Activated CD4-positive, alpha-beta T cell treated with anti-CD3 and anti-CD28 coated beads, Interleukin-10, Interleukin-2, amounts not matched to agents 100 ng/mL and 50 ng/mL, durations not matched to agents 16 hours and 8 hours (primary cell): Measurements from ENCODE around the gene KIAA2012.
"Not testable (repeated sequence)": the region's sequence is repeated elsewhere in the genome, so short reads cannot be mapped to it uniquely, and the experiment has no call there.

Experiments
- DNase-seq: peaks from one replicate; pipeline ENCODE4 v3.0.0-alpha.2; 2020

The KIAA2012 gene

DNA sequence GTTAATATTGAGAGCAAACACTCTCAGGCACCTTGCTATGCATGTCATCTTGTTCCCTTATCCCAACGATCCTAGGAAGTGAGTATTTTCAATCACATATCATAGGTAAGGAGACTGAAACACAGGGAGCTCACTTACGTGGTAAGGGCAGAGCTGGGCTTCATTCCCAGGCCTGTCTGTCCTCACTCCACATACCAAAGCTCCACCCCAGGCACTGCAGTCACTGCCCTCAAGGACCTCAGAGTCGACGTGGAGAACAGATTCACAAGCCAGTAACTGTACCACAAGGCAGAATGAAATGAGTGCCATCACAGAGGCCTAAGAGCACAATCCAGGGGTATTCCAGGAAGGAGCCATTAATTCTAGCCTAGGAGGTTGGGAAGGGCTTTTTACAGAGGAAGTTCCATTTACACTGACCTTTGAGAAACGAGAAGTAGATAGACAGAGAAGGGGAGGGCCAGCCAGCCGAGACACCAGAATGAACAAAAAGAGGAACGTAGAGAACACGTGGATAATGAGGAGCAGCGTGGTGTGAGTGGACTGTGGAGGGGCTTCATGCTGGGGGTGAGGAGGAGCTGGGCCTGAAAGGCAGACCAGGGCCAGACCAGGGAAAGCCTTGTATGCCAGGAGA, 48.6 kb downstream of the KIAA2012 start:
- no peak for DNase-seq

DNA sequence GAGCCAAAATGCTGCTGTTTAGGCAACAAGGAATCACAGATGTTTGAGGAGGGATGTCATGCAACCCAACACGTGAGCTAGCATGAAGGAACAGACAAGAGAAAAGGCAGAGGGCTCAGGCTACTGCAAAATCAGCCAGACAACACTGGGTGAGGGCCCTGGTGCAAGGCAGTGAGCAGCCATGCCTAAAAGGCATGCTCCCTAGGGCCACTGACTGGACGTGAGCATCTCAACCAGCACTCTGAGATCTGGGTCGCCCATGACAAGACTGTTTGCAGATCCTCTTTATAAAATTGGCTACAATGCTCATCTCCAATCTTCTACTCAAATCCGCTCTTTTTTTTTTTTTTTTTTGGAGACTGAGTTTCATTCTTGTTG, 49.1 kb downstream of the KIAA2012 start:
- DNase-seq = no peak

DNA sequence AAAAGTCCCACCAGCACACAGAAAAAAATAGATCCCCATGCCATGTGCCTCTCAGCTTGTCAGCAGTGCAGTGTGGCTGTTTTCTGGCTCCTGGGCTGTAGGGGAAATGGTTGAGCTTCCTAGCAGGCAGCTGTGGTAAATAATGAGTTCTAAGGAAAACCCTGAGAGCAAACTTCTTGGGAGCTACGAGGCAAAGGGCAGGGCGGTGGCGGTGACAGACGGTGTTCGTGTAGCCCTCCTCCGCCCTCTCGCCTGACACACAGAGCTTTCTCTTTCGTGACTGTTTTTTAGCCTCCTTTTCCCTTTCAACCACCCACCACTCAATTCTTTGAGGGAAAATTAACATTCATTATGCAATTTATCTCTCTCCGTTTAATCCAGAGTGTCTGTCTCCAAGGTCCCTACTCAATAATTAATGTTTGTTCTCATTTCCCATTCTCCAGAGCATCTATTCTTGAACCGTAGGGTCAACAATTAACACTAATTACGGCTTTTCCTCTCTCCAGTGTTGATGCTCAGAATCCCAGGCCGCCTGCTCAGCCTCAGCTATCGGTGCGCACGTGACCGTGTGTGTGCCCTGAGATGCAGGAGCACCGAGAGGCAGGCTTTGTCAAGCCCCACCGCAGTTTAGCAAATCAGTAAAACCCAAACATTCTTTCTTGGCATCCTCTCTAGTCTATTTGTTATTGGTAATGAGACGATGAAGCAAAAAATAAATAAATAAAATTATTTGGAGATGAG, 50.1 kb downstream of the KIAA2012 start:
- no peak for DNase-seq

DNA sequence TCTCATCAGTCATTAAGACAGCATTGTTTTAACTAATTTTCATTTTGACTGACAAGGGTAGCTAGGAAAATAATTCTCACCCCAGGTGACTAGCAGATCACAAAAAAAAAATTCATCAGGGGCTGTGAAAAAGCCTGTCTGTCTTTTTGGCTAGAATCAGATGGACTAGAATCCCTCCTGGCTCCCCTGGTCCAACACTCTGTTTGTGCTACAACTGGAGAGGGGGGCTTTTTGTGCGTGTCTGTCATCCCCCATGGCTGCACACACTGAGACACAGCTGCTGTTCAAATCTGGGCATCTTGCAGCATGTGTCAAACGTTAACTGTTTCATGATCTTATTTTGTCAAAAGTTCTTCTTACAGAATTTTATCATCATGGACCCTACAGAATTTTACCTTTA, 51.2 kb downstream of the KIAA2012 start:
- DNase-seq = no peak

DNA sequence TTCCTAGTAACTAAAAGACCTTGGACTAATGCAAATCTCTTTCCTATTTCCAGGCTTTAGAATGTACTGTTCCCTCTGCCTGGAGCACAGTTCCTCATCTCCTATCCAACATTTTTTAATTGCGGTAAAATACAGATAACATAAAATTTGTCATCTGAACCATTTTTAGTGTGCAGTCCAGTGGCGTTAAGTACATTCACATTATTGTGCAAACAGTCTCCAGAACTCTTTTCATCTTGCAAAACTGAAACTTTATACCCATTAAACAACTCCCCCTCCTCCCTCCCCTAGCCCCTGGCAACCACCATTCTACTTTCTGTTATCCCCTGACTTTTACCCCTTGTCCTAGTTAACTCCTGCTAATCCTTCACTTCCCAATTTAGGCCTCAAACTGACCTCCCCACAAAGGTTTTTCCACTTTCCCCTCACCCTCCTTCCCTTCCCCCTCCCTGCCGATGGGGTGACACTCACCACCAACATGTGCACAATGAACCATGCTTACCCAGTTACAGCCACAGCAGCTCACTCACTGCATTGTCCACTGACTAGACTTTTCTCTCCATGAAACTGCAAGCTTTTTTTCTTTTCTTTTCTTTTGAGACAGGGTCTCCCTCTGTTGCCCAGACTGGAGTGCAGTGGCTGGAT, 54.8 kb downstream of the KIAA2012 start:
- no peak for DNase-seq

DNA sequence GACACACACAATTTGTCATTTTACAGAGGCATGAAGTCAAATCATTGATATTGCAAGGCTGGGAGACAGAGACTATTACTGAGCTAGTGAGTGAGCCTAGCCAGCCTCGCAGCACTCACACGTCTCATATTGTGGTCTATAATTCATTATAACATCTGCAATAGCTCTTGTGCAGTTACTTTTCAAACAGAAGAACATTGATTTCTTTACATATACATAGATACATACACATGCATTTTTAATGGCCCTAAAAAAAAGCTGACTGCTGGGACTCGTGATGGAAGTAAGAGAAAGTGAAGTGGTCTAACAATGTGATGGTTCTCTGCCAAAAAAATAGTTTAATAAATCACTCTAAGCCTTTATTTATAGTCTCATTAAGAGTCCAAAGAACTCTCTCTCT, 56.8 kb downstream of the KIAA2012 start:
- DNase-seq = no peak

DNA sequence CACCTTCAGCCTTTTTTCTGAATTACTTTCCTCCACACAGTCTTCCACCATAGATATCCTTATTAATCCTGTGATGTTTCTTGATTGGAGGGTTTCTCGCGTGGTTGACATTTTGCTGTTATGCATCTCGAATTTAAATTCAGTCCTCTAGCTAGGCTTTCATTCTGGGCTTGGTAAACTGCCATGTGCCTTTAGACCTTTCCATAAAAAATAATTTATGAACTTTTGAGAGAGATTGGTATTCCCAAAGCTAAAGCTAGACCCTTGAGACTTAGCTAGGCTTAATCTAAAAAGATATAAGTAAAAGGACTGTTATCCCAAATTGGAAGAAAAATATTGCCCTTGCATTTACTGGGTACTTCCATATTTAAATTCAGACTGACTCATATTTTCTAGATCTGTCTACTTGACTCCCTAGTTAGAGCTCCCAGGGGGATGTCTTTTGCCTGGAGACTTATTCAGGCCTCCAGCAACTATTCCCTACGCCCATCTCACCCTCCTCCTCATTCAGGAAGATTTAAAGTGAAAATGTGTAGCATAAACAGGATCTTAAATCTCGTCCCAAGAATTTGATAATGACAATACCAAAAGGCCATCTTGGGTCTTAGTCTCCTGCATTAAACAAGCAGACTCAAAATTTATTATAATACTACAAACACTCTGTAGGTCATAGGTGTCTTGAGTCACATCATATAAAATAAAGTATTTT, 60.3 kb downstream of the KIAA2012 start:
- DNase-seq = no peak

DNA sequence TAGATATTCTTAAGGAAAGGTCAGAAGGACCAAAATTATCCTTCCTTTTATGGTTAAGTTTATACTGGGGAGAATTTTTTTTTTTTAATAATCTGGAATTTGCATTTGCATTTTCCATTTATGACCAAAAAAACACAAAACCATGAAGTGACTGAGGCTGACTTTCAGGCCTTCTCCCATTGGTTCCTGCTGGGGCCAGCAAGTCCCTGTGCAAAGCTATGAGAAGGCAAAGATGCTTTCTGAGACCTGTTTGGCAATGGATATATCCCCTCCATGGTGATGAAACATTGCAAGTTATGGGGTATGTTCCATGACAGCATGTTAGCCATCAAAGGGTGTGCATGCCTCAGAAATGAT, 60.8 kb downstream of the KIAA2012 start:
- DNase-seq = no peak

DNA sequence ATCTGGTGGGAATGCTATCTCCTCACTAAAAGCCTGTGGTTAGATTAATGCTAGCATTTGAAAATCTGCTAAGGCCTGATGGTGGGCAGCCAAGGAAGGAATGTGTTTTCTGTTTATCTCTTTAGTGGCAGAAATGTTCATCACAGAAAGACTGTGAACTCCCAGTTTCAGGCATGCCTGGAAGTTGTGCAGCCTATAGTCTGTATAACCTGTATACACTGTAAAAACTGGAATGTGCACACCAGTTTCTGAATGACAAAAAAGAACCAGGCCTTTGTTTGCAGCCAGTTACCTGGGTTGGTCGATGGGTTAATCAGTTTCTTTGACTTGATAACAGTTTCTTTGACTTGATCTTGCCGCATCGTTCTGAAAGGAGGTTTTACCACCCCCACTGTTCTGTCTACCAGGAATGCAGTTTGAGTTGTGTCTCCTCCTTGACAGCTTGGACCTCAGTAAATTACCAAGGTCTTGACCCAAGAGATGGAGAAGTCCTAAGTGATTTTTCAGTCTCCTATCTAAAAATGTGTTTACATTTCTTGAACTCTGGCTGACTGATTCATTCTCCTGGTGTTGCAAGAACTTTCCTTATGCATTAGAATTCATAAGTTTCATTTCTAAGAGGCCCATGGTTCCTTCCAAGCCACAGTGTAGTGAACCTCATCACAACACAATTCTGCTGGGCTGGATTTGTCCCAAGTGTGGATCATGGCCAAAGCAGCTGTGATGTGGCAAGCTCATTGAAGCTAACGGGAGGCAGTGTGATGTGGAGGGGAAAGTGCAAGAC, 62.2 kb downstream of the KIAA2012 start:
- no peak for DNase-seq

DNA sequence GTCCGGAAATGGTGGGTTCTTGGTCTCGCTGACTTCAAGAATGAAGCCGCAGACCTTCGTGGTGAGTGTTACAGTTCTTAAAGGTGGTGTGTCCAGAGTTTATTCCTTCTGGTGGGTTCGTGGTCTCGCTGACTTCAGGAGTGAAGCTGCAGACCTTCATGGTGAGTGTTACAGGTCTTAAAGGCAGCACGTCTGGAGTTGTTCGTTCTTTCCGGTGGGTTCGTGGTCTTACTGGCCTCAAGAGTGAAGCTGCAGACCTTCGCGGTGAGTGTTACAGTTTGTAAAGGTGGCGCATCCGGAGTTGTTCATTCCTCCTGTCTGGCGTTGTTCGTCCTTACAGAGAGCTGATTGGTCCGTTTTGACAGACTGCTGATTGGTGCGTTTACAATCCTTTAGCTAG, 63.0 kb downstream of the KIAA2012 start:
- not testable (repeated sequence) for DNase-seq

DNA sequence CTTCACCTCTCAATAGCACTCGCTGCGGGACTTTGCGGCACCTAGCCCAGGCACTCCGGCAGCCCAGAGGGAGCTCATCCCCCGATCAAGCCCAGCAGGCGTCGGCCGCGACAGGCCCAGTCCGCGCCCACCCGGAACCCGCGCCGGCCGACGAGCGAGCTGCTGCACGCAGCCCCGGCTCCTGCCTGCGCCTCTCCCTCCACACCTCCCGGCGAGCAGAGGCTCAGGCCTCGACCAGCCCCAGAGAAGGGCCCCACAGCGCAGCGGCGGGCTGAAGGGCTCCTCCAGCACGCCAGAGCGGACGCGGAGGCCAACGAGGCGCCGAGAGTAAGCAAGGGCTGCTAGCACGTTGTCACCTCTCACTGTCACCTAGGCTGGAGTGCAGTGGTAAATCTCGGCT, 63.5 kb downstream of the KIAA2012 start:
- DNase-seq = no peak

DNA sequence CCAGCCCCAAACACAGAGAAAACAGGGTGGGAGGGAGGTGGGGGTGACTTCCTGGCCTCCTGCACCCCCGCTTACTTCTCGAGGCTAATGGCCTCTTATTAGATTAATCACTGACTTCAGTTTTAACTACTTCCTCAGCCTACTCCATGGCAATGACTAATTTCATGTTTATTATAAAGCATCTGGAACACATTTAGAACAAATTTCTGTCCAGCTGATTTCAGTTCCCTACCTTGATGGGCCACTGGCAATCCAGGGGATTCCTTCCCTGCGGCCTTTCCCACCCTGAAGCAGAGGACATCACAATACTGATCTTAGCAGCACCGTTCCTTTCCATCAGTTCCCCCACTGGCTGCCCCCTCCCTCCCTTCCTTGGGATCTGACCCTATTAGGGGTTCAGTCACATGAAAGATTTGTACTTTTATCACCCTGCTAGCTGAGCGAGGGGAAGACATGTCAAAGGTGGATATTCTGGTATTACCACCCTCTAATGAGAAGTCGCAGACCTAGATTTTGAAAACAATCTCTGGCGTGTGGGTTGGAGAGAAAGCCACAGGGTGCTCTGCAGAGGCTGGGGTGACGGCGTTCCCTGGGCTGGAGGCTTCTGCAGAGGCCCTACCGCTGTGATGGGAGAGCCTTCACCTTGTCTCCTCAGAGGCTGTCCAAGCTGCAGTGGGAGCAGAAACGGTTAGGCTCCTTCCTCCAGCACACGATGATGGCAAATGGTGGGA, 67.6 kb downstream of the KIAA2012 start:
- DNase-seq = no peak

DNA sequence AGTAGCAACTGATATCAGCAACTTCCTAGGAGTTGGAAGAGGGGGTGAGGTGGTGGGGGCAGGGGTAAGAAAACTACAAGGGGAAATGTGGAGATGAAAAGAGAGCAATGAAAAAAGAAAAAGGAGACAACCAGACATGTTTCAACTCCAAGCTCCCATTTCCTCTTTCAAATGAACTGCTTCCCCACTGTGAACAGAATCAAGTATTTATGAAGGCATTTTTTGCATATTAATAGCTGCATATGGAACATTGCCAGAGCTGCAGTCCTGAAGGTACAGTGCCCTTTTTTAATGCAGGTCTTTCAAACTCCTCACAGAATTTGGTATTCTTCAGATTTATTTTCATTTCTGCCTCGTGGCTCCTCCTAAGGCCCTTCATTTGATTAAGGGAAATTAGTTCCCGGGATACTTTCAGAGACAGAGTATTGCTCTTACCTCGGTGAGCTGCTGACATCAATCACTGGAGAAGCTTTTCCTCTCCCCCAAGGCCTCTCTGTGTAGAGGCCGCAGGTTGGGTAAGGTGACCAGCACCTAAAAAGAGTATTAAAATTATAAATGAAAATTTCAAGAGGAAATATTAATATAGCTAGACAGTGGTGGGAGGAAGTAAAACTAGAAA, 68.4 kb downstream of the KIAA2012 start:
- DNase-seq = no peak

DNA sequence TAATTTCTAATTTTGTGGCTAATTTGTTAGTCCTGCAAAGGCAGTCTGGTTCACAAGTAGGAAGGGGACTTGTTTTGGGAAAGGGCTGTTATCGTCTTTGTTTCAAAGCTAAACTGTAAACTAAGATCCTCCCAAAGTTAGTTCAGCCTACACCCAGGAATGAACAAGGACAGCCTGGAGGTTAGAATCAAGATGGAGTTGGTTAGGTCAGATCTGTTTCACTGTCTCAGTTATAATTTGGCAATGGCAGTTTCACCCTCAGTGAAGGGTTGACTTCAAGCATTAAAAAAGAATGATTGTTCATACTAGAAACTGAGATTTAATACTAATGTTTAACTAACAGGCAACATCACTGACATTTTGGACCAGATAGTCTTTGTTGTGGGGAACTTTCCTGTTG, 69.5 kb downstream of the KIAA2012 start:
- no peak for DNase-seq

DNA sequence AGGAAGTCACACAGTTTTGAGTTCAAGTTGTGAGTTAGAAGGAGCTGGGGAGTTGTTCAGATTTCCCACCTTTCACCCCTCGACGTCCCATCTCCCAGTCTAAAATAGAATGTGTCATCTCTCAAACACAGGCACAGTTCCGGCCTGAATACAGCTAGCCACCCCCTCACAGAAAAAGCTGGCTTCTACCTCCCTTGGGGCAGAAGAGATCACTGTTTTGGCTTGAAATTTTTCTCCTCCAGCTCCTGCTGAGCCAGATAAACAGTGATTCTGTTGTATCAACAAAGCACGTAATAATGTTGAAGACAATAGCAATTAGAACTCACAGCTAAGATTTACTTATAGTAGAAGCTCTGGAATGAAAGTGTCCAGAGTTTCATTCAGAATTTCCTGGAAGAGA, 74.7 kb downstream of the KIAA2012 start:
- no peak for DNase-seq

DNA sequence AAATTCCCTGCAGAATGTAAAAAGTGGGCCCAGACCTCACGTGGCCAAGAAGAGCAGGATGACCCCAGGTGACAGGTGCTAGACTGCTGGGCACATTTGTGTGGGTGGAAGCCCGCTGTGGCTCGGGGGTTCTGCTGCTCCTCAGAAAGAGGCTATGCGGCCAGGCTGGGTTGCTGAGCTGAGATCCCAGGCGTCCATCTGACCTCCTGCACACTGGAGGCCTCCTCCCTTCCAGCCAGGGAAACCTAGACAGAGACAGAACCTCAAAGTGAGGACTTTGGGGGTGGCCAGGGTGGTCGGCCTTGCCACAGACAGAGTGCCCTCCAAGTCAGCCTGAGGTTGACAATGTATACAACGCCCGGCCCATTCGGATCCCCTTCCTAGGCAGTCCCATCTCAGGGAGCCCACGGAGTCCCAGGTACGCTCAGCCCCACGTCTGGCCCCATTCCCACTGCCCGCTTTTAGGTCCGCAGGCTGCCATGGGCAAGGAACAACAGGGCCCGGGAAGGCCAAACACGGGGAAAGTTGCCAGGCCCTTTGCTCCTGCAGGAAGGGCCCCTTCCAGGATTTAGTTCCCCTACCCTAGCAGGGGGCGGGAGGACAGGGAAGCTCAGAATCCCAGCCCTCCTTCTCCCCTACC, 75.6 kb downstream of the KIAA2012 start:
- no peak for DNase-seq

DNA sequence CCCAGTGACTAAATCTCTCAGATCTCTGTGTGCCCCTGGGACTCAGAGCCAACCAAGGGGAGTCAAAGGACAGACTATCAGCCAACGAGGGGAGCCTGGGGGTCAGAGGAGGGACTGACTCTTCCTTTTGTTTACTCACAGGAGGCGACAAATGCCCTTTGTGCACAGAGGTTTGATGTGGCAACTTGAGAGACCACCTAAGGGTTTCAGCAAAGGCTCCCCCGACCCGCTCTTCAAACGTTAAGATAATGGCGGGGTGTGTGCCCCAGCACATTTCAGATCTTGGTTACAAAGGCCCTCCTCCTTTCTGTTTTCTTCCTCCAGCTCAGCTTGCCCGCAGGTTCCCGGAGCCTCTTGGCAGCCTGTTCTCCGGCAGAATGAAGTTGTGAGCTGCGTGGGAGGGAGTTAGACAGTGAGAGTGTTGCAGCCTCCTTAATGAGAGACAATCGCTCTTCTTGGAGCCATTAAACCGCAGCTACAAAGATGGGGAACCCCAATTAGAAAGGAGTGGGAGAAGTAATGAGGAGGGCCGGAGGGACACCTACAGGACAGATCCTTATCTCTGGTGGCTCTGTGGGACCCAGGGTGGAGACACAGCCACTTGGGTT, 76.2 kb downstream of the KIAA2012 start:
- DNase-seq = no peak

DNA sequence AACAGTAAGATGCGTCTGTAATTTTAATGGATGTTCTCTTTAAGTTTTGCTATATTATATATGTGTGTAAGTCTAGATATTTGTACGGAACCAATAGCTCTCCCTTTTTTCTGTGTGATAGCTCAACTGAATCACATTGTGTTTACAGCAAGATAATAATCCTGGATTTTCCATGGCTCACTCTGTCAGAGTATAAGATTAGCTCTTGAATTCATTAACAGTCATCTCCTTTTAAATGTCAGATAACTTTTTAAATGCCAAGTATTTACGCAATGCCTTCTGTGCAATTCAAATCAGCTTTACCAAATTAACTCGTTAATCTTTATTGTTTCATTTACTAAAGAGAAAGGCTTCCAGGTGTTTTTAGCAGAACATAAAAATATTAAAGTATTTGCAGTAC, 76.9 kb downstream of the KIAA2012 start:
- DNase-seq = no peak

DNA sequence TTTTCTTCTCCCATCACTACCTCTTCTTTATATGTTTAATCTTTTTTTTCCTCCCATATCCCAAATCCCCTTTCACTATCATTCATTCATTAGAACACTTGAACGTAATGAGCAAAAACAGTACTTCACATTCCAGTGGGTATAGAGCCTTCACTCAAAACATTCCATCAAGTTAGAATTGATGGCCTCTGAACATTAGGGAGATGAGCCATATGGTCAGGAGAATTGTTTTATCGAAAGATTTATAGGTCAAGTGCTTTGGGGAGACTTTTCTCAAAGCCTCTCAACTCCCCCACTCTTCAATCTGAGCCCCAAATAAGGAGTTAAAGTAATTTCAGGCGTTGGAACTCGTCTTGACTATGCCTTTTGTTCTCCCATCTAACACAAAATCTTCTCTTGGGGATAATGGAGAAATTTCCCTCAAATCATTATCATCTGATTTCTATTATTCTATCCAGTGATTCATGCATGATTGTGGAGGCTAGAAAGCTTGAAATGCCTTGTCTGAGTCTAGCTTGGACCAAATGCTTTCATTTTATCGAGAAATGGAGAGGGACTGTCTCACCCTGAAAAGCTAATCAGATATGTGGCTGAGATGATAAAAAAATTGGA, 79.2 kb downstream of the KIAA2012 start:
- DNase-seq = no peak

DNA sequence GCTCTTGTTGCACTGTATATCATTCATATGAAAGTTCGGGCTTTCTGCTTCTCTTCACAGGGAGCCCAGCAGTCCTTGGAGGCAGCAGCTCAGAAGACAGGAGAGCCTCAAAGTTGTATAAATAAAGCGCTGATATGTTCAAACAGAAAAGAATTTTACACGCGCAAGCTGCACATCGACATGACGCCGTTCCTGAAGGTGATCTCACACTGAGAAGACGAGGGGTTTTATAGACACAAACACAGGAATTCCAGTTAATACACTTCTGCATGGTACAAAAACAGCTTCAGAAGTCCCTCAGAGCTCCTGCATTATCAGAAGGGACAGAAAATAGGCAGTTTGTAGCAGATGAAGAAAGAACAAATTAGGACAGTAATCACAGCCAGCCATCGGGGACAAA, 81.6 kb downstream of the KIAA2012 start:
- no peak for DNase-seq
